Neural progenitor cell (in vitro differentiated cells): ENCODE measurements around the gene ABCB6.

ENCODE experiments used
- EZH2 ChIP-seq: fragments of 200-600 bp; sonication (generic); IDR thresholded peaks from 2 replicates; pipeline ENCODE4 v1.6.1; 2017; ENCODE audit warnings: antibody characterized with exemption, mild to moderate bottlenecking, moderate library complexity
- EZH2phosphoT487 ChIP-seq: fragments of 200-600 bp; sonication (generic); IDR thresholded peaks from 2 replicates; pipeline ENCODE4 v1.6.1; 2017; ENCODE audit warnings: antibody characterized with exemption
- TF ChIP-seq, protein P1 (sequence below): fragments of 200-600 bp; sonication (generic); IDR thresholded peaks from 2 replicates; pipeline ENCODE4 v1.5.1; 2017; ENCODE audit warnings: antibody characterized with exemption, mild to moderate bottlenecking

DNA sequence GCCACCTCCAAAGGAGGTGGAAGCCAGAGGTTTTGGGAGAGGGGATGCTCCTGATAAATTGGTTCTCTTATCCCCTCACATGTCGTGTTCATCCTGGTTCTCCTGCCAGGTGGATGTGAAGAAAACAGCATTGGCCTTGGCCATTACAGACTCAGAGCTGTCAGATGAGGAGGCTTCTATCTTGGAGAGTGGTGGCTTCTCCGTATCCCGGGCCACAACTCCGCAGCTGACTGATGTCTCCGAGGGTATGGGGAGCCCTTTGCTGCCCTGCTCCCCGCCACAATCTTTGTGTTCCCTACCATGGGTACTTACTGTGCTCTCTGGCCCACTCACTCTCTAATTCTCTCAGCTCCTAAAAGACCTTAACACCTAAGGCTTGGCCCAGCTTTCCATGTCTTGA, 37.2 kb downstream of the ABCB6 start:
- TF ChIP-seq, protein P1, sequence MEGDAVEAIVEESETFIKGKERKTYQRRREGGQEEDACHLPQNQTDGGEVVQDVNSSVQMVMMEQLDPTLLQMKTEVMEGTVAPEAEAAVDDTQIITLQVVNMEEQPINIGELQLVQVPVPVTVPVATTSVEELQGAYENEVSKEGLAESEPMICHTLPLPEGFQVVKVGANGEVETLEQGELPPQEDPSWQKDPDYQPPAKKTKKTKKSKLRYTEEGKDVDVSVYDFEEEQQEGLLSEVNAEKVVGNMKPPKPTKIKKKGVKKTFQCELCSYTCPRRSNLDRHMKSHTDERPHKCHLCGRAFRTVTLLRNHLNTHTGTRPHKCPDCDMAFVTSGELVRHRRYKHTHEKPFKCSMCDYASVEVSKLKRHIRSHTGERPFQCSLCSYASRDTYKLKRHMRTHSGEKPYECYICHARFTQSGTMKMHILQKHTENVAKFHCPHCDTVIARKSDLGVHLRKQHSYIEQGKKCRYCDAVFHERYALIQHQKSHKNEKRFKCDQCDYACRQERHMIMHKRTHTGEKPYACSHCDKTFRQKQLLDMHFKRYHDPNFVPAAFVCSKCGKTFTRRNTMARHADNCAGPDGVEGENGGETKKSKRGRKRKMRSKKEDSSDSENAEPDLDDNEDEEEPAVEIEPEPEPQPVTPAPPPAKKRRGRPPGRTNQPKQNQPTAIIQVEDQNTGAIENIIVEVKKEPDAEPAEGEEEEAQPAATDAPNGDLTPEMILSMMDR, result no peak
- TF ChIP-seq EZH2 (no peak), EZH2phosphoT487 (no peak)
